HG03039 (cell line): ENCODE measurements around the gene TPCN2.
"Not testable (repeated sequence)": the region's sequence is repeated elsewhere in the genome, so short reads cannot be mapped to it uniquely, and the experiment has no call there.

ENCODE experiments used
- ATAC-seq: cut with Tn5 transposase; IDR thresholded peaks from one replicate; pipeline ENCODE4 v1.9.1; 2021; ENCODE audit warnings: mild to moderate bottlenecking, moderate library complexity; ENCODE audit not compliant: unreplicated experiment

TPCN2 gene

DNA sequence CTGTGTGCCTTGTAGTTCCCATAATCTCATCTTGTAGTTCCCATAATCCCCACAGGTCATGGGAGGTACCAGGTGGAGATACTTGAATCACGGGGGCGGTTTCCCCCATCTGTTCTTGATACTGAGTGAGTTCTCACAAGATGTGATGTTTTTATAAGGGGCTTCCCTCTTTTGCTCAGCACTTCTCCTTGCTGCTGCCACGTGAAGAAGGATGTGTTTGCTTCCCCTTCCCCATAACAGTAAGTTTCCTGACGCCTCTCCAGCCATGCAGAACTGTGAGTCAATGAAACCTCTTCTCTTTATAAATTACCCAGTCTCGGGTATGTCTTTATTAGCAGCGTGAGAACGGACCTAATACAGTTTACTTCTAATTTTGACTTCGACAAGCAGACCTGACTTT, 93.0 kb downstream of the TPCN2 start:
- ATAC-seq, result no peak

DNA sequence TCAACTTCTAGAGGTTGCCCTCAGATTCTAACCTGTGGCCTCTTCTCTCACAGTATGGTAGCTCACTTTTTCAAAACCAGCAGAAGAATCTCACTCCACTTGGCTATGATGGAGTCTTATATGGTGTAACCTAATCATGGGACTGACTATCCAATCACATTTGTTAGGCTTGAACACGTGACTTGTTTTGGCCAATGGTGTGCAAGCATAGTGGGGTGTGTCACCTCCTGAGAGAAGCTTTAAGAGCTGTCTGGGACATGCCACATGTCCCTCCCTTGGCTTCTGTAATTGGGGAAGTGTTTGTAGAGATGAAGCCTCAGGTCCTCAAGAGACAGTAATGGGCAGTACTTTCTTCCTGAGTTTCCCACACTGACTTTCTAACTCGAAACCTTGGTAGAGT, 94.2 kb downstream of the TPCN2 start:
- no peak for ATAC-seq

DNA sequence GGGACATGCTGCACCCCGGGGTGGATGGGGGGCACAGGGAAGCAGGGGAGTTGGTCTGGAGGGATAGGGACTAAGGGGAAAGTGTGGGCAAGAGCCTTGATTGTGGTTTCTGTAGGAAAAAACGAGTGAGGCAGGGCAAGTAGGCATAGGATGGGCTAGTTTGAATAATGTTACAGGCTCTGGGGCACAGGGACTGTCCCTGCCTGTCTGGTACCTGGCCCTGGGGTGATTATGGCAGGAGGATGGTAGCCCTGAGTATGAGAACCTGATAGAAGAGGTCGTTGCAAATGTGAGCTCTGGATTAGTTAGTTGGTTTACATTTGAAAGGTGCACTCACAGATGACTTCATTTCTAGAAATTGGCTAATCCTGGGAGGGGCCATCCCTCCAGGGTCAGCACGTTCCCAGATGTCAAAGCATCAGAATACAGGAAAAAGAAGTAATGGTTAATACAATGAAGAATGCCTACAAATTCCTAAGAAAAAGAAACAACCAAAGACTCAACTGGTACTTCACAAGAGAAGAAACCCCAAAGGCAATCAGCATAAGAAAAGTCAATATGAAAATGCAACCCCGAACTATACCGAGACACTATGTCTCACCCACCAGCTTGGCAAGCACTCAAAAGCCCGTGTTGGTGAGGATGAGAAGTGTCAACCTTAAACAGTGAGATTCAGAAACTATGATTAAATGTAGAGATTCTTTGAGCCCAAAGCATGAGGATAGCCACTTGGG, 95.8 kb downstream of the TPCN2 start:
- ATAC-seq, result no peak

DNA sequence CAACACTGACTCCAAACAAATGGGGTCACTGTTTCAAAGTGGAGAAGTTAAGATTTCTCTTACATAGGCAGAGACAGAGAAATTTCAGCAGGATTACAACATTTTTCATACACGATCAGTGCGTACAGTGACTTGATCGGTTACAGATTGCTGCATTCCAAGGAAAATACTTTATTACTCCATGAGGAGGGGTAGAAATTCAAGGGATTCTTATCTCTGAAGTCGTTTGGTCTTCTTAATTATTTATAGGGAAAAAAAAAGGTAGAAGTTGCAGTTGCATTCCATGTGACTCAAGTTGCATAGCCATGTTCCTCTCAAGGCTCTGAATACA, 96.3 kb downstream of the TPCN2 start:
- no peak for ATAC-seq

DNA sequence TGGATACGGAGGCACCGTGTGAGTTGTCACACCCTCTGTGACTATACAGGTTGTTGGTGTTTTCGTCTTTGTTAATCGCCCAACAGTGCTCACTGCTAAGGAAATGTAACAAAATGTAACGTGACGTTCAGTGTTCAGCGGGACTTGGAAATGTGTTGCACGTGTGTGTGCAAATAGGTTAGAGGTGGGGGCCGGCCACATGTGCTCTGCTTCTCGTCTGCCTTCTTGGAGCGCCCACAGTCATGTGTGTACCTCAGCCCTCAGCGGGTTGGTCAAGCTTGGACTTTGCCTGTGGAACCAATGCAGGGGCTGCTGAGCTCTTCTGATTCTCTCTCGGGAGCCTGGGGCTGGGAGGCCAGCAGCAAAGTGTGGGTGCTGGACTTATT, 99.6 kb downstream of the TPCN2 start:
- ATAC-seq, result no peak

DNA sequence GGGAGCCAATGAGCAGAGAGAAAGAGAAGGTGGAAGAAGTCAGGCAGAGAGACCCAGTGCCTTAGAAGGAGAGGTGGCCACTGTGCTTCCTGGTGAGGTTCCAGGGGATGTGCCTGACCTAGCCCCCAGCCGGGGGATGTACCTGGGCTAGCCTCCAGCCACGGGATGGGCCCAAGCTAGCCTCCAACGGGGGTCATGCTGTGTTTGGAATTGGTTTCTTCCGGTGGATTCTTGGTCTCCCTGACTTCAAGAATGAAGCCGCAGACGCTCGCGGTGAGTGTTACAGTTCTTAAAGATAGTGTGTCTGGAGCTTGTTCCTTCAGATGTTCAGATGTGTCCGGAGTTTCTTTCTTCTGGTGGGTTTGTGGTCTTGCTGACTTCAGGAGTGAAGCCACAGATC, 100.1 kb downstream of the TPCN2 start:
- no peak for ATAC-seq

DNA sequence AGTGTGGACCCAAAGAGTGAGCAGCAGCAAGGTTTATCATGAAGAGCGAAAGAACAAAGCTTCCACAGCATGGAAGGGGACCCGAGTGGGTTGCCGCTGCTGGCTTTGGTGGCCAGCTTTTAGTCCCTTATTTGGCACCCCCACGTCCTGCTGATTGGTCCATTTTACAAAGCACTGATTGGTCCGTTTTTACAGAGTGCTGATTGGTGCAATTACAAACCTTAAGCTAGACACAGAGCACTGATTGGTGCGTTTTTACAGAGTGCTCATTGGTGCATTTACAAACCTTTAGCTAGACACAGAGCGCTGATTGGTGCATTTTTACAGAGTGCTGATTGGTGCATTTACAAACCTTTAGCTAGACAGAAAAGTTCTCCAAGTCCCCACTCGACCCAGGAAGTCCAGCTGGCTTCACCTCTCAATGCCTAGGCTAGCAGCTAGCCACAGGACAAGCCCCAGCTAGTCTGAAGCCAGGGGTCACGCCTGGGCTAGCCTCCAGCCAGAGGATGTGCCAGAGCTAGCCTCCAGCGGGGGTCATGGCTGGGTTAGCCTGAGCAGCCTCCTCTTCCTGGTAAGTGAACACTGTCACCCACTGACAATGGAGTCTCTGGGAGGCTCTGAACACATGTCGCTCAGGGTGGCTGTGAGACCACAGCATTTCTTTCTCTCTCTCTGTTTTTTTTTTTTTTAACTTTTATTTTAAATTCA, 100.8 kb downstream of the TPCN2 start:
- not testable (repeated sequence) for ATAC-seq

DNA sequence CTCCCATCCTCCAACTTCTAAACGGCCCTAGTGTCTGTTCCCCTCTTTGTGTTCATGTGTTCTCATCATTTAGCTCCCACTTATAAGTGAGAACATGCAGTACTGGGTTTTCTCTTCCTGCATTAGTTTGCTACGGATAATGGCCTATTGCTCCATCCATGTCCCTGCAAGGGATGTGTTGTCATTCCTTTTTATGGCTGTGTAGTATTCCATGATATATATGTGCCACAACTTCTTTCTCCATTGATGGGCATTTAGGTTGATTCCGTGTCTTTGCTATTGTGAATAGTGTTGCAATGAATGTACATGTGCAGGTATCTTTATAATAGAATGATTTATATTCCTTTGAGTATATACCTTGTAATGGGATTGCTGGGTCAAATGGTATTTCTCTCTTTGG, 101.4 kb downstream of the TPCN2 start:
- no peak for ATAC-seq

DNA sequence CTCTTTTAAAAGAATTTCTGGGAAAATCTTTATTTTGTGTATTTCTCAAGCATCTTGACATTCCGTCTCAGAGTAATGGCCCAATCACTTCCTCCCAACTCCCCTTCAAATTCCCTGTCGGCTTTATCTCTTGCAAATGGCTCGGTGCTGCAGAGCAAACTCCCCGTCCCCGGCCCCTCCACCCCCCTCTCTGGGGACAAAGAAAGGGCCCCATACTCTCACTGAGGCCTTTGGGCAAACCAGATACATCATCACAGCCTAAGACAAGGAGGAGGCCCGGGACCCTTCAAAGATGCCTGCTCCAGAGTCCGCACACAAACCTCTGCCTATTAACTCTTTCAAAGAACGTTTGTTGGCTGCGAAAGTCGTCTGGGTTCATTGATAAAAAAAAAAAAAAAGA, 103.1 kb downstream of the TPCN2 start:
- ATAC-seq, result no peak

DNA sequence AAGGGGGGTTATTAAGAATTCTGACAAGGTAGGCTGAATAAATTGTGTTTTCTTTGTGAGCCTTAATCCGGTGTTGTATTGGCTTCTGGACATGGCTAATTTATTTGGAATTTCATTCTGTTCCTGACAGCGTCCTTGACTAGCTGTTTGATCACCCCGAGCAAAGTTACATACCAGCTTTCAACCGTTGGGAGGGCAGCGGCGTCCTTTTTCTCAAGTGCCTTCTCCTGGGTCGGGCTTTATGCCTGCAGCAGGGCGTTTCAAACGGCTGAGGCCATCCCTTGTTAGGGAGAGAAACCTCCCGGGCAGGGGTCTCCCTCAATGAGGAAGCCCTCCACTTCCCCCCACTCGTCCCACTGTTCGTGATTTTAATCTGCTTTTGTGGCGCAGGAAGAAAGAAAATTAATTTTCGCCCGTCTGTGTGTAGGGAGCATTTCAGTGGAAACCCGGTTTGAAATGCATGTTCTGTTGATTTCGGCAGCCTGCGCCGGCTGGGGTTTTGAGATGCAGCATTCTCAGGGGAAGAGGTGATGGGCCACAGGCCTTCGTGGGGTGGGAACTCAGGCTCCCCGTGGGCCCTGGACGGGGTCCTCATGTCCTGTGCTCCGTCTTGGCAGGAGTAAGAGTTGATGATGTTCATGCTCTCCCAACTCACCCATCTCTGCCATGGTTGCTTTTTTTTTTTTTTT, 104.1 kb downstream of the TPCN2 start:
- ATAC-seq, result no peak

DNA sequence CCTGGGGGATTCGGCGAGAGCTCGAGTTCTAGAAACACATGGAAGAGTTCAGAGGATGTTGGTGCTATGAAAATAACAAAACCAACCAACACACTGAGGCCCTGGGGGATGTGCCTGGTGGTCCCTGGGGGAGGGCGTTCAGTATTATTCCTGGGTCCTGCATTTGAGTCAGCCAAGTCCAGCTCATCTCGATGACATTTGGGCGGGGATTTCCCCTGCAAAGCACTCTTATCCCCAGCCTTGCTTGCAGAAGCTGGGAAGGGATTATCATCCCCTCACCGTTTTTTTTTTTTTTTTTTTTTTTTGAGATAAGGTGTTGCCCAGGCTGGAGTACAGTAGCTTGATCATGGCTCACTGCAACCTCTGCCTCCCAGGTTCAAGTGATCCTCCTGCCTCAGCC, 104.9 kb downstream of the TPCN2 start:
- ATAC-seq, result no peak

DNA sequence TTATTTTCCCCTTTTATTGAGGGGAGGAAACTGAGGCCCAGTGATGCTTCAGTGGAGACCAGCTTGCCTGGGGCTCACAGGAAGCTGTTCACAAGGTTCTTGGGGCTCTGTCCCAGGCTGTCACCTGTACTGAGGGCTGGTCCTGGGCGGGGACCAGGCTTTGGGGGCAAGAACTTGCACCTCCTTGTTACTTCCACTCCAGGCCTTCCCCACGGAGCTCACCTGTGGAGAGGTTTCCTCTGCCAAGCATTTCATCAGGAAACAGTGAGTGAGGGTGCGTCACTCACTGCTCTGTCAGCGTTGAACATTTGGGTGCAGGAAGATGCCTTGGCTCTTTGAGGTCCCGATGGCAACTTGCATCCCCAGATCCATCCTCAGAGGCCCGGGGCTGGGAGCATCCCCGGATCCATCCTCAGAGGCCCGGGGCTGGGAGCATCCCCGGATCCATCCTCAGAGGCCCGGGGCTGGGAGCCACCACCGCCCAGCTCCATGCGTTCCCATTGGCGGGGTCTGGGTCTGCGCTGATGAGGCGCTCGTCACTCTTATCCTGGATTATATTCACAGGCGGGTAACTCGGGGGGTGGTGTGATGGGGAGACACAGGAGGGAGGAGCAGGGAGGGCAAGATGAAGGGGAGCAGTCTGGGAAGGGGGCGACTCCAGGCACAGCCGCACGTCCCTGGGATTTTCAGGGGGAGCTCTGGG, 105.6 kb downstream of the TPCN2 start:
- no peak for ATAC-seq

DNA sequence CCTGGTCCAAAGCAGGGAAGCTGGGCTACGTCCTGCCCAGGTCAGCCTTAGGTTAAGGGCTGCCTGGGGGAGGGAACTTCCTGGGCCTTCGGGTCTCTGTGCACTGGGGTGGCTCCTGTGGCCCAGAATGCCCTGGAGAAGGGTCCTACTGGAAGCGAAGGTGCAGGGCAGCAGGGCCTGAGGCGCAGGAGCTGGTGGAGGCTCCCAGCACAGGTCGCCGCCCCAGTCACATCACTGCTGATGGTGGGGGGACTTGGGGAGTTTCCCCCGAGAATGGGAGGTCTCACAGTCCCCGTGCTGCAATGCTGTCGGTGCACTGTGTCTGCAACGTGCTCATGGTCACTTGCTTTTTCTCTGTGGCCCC, 106.2 kb downstream of the TPCN2 start:
- ATAC-seq, result no peak

DNA sequence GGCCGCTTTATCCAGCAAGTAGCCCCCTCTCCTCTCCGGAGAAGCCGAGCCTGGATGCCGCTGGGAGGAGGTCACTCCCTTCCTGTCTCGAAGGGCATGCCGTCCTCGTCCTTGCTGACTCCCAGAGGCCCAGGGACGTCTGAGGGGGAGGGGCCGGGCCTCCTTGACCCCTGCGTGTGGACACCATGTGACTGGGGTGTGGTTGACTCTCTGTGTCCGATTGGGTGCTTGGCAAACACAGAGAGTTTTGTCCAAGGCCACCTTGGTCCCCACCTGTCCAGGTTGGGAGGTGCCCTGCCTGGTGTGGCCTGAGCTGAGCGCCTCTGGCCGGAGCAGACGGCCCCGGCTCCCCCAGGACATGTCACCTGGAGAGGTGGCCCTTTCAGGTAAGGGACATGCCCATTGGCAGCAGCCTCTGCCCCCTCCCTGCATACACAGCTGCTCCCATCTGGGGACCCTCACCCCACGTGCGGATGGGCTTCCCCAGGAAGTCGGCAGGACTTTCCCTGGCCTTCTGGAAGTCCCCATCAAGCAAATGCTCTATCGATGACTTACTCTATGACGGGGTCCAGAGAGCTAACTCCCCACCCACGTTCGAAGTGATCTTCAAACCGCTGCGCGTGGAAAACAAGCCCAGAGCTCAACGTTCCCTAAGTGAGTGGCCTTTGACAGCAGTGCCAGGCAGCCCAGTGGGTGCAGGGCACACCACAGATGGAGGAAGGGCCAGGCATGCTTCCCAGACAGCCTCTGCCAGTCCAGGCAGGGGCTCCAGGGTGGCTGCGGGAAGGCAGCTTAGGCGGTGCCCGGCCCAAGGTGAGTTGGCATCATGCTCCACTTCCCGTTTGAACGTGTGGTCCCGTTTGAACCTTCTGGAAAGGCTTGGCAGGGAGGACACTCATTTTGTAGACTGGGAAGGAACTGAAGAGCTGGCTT, 106.8 kb downstream of the TPCN2 start, which contains the start of gene SMIM38:
TSS of gene SMIM38 (plus strand) at position 634 of the 933 bp plus-strand sequence. CDS start 1,912 bp downstream, outside the sequence.
- ATAC-seq, result no peak

DNA sequence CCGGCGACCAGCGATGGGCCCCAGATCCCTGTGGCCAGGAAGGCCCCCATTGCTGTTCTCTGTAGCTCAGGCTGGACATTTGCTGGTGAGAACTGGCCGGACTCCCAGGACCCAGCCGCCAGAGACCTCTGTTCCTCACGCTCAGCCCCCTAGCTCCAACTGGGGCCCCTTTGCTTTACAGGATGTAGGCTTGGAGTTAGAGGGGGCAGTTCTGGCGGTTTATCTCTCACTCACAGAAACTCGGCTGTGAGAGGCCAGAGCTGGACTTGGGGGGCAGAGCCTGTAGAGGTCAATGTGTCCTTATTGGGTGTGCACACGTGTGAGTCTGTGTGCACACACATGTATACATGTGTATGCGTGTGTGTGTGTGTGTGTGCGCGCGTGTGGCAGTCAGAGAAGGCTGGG, 107.5 kb downstream of the TPCN2 start:
- ATAC-seq, result no peak

DNA sequence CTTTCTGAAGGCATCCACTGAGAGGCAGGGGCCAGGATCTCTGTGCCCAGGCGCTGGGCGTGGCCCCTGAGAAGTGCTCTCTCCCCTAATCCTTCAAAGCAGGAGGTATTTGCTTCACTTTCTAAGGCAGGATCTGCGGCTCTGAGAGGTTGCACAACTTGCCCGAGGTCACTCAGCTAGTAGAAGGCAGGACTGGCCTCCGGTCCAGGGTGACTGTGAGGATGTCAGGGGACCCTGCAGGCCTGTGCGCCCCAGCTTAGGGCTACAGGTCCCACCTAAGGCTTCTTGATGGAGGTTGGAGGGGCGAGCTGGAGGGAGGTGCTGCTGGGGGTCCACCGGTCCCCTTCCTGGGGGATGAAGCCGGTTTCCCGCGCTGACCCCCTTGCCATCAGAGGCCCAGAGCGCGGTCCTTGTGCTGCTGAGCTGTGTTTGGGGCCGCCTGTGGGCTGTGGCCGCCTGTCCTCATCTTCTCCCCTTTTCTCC, 108.0 kb downstream of the TPCN2 start:
- ATAC-seq, result no peak

DNA sequence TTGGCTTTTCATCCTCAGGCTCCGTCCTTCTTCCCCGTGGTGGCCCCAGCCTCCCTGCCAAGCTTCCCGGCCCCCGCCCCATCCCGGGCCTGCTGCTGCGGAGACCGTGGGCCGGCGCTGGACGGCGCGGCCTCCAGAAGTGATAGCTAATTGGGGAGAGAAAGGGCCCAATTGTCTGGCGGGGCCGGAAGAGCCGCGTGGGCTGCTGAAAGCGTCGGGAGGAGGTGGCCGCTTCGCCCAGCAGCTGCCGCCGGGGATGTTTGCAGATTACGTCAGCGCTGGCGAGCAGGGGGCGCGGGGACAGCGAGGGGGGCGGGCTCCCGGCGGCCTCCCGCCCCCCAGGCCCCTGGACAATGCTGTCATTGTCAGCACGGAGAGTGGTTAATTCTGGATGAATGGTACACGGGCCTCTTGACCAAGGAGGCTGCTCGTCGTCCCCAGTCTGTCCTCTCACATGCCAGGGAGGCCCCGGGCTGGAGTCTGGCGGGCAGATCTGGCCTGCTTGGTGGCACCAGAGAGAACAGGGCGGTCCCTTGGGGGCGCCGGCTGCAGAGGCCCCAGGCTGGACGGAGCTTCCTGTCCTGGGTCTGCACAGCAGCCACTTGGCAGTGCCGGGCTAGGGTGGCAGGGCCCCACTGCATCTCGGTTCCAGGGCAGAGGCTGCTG, 108.6 kb downstream of the TPCN2 start:
- no peak for ATAC-seq

DNA sequence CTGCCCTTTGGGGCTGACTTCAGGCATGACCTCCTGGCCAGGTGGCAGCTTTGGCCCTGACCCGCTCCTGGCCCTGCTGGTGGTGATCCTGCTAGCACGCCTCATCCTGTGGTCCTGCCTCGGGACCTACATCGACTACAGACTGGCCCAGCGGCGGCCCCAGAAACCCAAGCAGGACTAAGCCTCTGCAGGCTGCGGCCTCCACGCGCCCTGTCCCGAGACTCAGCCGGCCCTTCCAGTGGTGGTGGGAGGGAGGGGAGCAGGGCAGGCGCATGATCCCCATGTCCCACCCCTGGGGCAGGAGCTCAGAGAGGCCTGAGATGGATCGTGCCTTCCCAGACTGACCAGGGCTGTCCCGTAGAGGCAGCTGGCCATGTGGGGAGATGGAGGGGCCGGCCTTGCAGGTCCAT, 109.1 kb downstream of the TPCN2 start:
- no peak for ATAC-seq

DNA sequence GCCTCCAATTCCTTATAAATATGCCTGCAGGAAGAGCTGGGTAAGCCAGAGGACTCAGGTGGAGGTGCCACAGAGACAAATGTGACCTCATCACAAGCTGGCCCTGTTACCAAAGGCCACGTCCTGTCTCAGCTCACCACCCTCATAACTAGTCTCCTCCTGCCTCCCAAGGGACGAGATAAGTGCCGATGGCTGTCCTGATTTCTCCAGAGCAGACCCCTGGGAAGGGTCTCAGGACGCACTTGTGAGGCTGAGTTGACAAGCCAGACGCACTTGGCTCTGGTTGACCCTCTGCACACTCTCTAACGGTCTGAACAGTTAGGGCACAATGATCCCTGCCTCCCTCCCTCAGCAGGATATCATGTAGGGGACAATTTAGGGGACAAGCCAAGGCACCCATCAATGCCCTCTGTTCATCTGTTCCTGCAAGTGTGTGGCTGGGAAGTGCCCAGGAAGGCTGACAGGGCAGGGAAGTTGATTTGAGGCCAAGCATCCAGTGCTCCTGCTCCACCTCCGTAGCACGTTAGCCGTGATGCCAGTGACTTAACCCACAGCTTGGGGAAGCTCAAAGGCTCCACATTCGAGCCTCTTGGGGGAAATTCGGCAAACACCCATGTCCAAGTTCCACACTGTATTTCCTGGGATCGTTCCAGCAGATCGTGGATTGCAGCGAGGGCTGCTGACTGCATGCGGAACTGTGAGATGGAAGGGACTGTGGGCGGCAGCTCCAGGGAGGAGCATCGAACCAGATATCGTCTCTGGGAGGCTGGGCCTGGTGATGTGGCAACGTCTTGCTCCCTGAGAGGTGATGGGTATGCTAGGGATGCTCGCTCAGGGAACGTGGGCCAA, 109.8 kb downstream of the TPCN2 start:
- no peak for ATAC-seq
